HepG2 (cell line): ENCODE results near the gene MTIF2.

Source experiments
- ATF7-NPFF ChIP-seq: sonication (generic); formaldehyde crosslinking; IDR thresholded peaks from 2 replicates; pipeline ENCODE4 v1.8.1; 2023; ENCODE audit warnings: mild to moderate bottlenecking, low read depth, missing genetic modification reagents, moderate library complexity
- CTCF ChIP-seq: sonication (generic); formaldehyde crosslinking; IDR thresholded peaks from 2 replicates; pipeline ENCODE4 v1.5.0; 2020; ENCODE audit warnings: mild to moderate bottlenecking, missing genetic modification reagents, moderate library complexity
- EZH2 ChIP-seq: conservative IDR thresholded peaks from 2 replicates; pipeline ENCODE4 v1.6.1; 2012; ENCODE audit warnings: mild to moderate bottlenecking, low read depth, low read length, moderate library complexity
- MYNN ChIP-seq: sonication (generic); formaldehyde crosslinking; IDR thresholded peaks from 2 replicates; pipeline ENCODE4 v1.4.0; 2020; ENCODE audit warnings: mild to moderate bottlenecking, low read depth, missing genetic modification reagents
- POLR2A ChIP-seq, 2 experiments: IDR thresholded peaks; 2 replicates each; pipeline ENCODE4 v1.6.1; 2011; ENCODE audit warnings: low read depth in 2 of 2, low read length in 2 of 2, mild to moderate bottlenecking in 1 of 2, moderate library complexity in 1 of 2; ENCODE audit not compliant: insufficient read depth in 1 of 2
- POLR2G ChIP-seq: fragments of 200-400 bp; formaldehyde crosslinking; IDR thresholded peaks from 2 replicates; pipeline ENCODE4 v1.6.1; 2018; ENCODE audit warnings: mild to moderate bottlenecking, low read depth, low read length, moderate library complexity
- SP1 ChIP-seq, 2 experiments: fragments of 450-650 bp in 1 of 2; sonication (generic) in 1 of 2; formaldehyde crosslinking in 1 of 2; IDR thresholded peaks; 2 replicates each; pipeline versions ENCODE4 v1.4.0 to v1.6.1; 2016 to 2020; ENCODE audit warnings: missing genetic modification reagents in 1 of 2
- ZFP36 ChIP-seq: fragments of 150-350 bp; IDR thresholded peaks from 2 replicates; pipeline ENCODE4 v1.6.1; 2018; ENCODE audit warnings: borderline replicate concordance, low read length, low read depth; ENCODE audit not compliant: partially characterized antibody
- ZNF468 ChIP-seq: sonication (generic); formaldehyde crosslinking; IDR thresholded peaks from 2 replicates; pipeline ENCODE4 v1.8.0; 2022; ENCODE audit warnings: mild to moderate bottlenecking, moderate library complexity, missing genetic modification reagents
- ZNF616 ChIP-seq: sonication (generic); formaldehyde crosslinking; IDR thresholded peaks from 2 replicates; pipeline ENCODE4 v1.5.0; 2020; ENCODE audit warnings: low read depth, mild to moderate bottlenecking, missing genetic modification reagents
- ZNF850 ChIP-seq: sonication (generic); formaldehyde crosslinking; conservative IDR thresholded peaks from 2 replicates; pipeline ENCODE4 v1.9.0; 2021; ENCODE audit warnings: mild to moderate bottlenecking, missing genetic modification reagents
- TF ChIP-seq, protein P1 (sequence below), 2 experiments: sonication (generic) in 1 of 2; formaldehyde crosslinking in 1 of 2; IDR thresholded peaks; 2 replicates each; pipeline versions ENCODE4 v1.5.1 to v1.6.1; 2011 to 2020; ENCODE audit warnings: borderline replicate concordance in 1 of 2, low read depth in 1 of 2, low read length in 1 of 2, mild to moderate bottlenecking in 1 of 2, missing genetic modification reagents in 1 of 2, moderate library complexity in 1 of 2
- TF ChIP-seq, protein P2 (sequence below): sonication (generic); formaldehyde crosslinking; conservative IDR thresholded peaks from 2 replicates; pipeline ENCODE4 v1.5.0; 2020; ENCODE audit warnings: missing genetic modification reagents
- TF ChIP-seq, protein P3 (sequence below): fragments of 450-650 bp; IDR thresholded peaks from 2 replicates; pipeline ENCODE4 v1.6.1; 2016

GRCh38 chr2:55224761-55225261 lies 44.2 kb downstream of the MTIF2 start:
- TF ChIP-seq ZFP36 (no peak), CTCF (no peak), EZH2 (no peak), ZNF850 (no peak), ZNF468 (no peak), ATF7-NPFF (CRISPR knock-in tag) (no peak), ZNF616 (CRISPR knock-in tag) (no peak), POLR2G (no peak), MYNN (no peak), POLR2A (IDR thresholded peaks at IDR 0.05; ENCODE audit: insufficient read depth in 1 of 2, low read depth in 2 of 2, low read length in 2 of 2) (no peak), SP1 (IDR thresholded peaks at IDR 0.05) (no peak), SP1 (CRISPR knock-in tag; IDR thresholded peaks at IDR 0.05) (no peak)
- TF ChIP-seq, protein P1, sequence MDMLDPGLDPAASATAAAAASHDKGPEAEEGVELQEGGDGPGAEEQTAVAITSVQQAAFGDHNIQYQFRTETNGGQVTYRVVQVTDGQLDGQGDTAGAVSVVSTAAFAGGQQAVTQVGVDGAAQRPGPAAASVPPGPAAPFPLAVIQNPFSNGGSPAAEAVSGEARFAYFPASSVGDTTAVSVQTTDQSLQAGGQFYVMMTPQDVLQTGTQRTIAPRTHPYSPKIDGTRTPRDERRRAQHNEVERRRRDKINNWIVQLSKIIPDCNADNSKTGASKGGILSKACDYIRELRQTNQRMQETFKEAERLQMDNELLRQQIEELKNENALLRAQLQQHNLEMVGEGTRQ (IDR thresholded peaks at IDR 0.05; ENCODE audit: low read depth, low read length): no peak
- TF ChIP-seq, protein P1 (CRISPR knock-in tag; IDR thresholded peaks at IDR 0.05; ENCODE audit: borderline replicate concordance): no peak
- TF ChIP-seq, protein P2, sequence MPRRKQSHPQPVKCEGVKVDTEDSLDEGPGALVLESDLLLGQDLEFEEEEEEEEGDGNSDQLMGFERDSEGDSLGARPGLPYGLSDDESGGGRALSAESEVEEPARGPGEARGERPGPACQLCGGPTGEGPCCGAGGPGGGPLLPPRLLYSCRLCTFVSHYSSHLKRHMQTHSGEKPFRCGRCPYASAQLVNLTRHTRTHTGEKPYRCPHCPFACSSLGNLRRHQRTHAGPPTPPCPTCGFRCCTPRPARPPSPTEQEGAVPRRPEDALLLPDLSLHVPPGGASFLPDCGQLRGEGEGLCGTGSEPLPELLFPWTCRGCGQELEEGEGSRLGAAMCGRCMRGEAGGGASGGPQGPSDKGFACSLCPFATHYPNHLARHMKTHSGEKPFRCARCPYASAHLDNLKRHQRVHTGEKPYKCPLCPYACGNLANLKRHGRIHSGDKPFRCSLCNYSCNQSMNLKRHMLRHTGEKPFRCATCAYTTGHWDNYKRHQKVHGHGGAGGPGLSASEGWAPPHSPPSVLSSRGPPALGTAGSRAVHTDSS (CRISPR knock-in tag): no peak
- TF ChIP-seq, protein P3, sequence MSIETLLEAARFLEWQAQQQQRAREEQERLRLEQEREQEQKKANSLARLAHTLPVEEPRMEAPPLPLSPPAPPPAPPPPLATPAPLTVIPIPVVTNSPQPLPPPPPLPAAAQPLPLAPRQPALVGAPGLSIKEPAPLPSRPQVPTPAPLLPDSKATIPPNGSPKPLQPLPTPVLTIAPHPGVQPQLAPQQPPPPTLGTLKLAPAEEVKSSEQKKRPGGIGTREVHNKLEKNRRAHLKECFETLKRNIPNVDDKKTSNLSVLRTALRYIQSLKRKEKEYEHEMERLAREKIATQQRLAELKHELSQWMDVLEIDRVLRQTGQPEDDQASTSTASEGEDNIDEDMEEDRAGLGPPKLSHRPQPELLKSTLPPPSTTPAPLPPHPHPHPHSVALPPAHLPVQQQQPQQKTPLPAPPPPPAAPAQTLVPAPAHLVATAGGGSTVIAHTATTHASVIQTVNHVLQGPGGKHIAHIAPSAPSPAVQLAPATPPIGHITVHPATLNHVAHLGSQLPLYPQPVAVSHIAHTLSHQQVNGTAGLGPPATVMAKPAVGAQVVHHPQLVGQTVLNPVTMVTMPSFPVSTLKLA: no peak
